AG04449 (cell line): ENCODE measurements around the gene EBF4.

ENCODE experiments used
- CTCF ChIA-PET: fragments of 350-600 bp; formaldehyde crosslinking; extraction: SDS; loops from one replicate; lab custom pipeline; 2021; ENCODE audit warnings: antibody characterized with exemption; lab: Yijun Ruan, JAX
- POLR2A ChIA-PET: fragments of 400-600, 350-600 bp; formaldehyde crosslinking; extraction: SDS; loops from one replicate; lab custom pipeline; 2020; ENCODE audit warnings: antibody characterized with exemption, inconsistent platforms; lab: Yijun Ruan, JAX
- DNase-seq: peaks from one replicate; pipeline ENCODE4 v3.0.0-alpha.2; 2010; ENCODE audit warnings: low read depth, low spot score
- H3K4me3 ChIP-seq: 2 replicates; pipeline ENCODE4 v1.5.1; 2011; ENCODE audit warnings: low read depth, mild to moderate bottlenecking, control low read depth, low read length
- TF ChIP-seq, protein P1 (sequence below): IDR thresholded peaks from one replicate; pipeline ENCODE4 v1.5.1; 2011; ENCODE audit warnings: mild to moderate bottlenecking, moderate library complexity, low read length, control low read depth, inconsistent platforms; ENCODE audit not compliant: insufficient read depth; ENCODE audit errors: missing control alignments

Gene EBF4

GRCh38 chr20:2775139-2775538 is 82.6 kb downstream of the EBF4 start:
- TF ChIP-seq, protein P1, sequence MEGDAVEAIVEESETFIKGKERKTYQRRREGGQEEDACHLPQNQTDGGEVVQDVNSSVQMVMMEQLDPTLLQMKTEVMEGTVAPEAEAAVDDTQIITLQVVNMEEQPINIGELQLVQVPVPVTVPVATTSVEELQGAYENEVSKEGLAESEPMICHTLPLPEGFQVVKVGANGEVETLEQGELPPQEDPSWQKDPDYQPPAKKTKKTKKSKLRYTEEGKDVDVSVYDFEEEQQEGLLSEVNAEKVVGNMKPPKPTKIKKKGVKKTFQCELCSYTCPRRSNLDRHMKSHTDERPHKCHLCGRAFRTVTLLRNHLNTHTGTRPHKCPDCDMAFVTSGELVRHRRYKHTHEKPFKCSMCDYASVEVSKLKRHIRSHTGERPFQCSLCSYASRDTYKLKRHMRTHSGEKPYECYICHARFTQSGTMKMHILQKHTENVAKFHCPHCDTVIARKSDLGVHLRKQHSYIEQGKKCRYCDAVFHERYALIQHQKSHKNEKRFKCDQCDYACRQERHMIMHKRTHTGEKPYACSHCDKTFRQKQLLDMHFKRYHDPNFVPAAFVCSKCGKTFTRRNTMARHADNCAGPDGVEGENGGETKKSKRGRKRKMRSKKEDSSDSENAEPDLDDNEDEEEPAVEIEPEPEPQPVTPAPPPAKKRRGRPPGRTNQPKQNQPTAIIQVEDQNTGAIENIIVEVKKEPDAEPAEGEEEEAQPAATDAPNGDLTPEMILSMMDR: no peak
- ChIA-PET POLR2A (no interaction called here), CTCF (interaction anchor here (0.9 to 1.5 kb wide), 3 partner anchors 19 to 77 kb away, joined by 3 to 4 read pairs (median 3); no protein-coding TSS in a partner anchor)
- DNase-seq: no peak
- no peak overlapping the region for H3K4me3 ChIP-seq

DNA sequence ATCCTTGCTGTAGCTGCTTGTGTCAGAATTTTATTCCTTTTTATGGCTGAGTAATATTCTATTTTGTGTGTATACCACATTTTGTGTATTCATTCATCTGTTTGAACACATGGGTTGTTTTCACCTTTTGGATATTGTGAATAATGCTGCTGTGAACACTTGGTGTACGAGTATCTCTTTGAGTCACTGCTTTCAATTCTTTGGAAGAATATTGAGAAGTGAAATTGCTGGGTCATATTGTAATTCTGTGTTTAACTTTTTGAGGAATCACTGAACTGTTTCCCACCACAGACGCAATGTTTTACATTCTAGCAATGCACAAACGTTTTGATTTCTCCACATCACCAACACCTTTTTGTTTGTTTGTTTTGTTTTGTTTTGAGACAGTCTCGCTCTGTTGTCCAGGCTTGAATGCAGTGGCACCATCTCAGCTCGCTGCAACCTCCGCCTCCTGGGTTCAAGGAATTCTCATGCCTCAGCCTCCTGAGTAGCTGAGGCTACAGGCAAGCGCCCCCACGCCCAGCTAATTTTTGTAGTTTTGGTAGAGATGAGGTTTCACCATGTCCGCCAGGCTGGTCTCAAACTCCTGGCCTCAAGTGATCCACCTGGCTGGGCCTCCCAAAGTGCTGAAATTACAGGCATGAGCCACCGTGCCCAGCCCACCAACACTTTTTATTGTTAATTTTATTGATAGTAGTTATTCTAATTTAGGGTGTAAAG is 86.2 kb downstream of the EBF4 start:
- ChIA-PET CTCF (no interaction called here), POLR2A (no interaction called here)
- no peak overlapping the region for H3K4me3 ChIP-seq
- no peak for DNase-seq
- TF ChIP-seq, protein P1: no peak

DNA sequence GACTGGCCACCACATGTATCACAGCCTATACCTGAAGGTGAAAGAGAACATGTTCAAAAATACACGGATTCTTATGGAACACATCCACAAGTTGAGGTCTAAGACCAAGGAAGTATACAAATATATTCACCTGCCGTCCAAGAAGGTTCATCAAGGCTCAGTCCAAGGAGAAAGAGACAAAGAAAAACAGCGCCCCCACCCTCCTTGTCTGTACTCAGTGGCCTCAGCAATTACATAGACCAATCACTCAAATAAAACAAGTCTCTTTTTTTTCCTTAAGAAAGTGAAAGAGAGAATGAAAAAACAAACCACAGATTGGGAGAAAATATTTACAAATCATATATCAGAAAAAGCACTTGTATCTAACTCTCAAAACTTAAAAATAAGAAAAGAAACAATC is 88.4 kb downstream of the EBF4 start:
- H3K4me3 ChIP-seq: no peak overlapping the region
- no peak for DNase-seq
- TF ChIP-seq, protein P1: no peak
- POLR2A ChIA-PET: no interaction called here
- CTCF ChIA-PET: interaction anchor here (1.3 to 1.5 kb wide), 2 partner anchors 21 to 29 kb away, joined by 3 to 5 read pairs; no protein-coding TSS in a partner anchor

- ChIA-PET POLR2A (no interaction called here), CTCF (no interaction called here)
- TF ChIP-seq, protein P1: no peak
- no peak for DNase-seq
- H3K4me3 ChIP-seq: no peak overlapping the region
These were observed 91.5 kb downstream of the EBF4 start for GRCh38 chr20:2783908-2784566.

DNA sequence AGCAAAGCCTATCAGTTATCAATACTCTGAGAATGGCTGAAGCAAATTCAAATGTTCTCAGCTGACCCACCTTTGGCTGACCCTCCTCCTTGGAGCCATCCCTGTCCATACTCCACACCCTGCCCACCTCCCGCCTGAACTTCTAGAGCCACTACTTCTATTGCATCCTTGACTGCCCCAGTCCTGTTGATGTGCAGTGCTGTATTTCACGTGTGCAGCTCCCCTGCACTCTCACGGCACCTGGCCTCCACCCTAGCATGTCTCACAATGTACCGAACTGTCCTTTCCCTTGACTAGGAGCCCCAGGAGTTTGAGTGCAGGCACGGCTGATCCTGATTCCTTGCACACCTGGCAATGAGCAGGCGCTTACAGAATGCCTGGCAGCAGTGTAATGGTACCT is 100.9 kb downstream of the EBF4 start:
- ChIA-PET CTCF (interaction anchor here (0.8 to 2.2 kb wide), 2 partner anchors 18 to 41 kb away, joined by 3 to 8 read pairs; no protein-coding TSS in a partner anchor), POLR2A (no interaction called here)
- no peak overlapping the region for H3K4me3 ChIP-seq
- TF ChIP-seq, protein P1: no peak
- DNase-seq: no peak

- TF ChIP-seq, protein P1: no peak
- CTCF ChIA-PET: interaction anchor here (0.8 to 2.2 kb wide), 2 partner anchors 19 to 42 kb away, joined by 3 to 8 read pairs; no protein-coding TSS in a partner anchor
- H3K4me3 ChIP-seq: no peak overlapping the region
- DNase-seq: no peak
- POLR2A ChIA-PET: no interaction called here
These were observed 101.7 kb downstream of the EBF4 start for GRCh38 chr20:2794202-2794748.
